COLO829 (cell line): ENCODE results near the gene NPLOC4.

Experiments
- DNase-seq: peaks from one replicate; pipeline ENCODE4 v3.0.0; 2012; ENCODE audit warnings: low spot score

NPLOC4 gene

DNA sequence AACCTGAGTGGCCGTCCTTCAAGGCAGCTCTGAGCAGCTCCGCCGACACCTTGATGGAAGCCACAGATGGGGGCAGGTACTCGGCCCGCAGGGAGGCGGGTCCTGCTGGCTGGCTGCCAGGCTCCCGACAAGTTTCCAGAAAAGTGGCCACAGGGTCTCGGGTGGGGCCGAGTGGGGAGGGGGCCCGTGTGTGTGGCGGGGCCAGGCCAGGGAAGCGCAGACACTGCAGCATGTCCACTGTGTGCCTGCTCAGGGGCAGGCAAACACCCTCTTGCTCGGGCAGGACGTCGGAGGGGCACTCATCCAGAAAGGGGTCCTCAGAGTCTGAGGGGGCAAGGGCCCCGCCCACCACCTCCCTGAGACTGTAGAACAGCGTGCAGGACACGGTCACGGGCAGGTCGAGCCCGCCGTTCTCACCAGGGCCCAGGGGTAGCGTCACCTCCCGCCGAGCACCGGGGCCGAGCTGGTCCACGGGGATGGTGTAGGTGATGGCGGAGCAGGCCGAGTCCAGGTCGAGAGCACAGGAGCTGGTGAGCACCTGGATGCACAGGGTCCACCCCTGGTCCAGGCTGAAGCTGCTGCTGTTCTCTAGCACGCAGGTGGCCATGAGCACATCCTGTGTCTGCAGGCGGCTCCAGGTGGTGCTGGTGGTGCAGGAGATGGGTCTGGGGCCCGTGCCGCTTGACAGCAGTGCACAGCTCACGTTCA lies 89.9 kb downstream of the NPLOC4 start:
- DNase-seq = no peak

DNA sequence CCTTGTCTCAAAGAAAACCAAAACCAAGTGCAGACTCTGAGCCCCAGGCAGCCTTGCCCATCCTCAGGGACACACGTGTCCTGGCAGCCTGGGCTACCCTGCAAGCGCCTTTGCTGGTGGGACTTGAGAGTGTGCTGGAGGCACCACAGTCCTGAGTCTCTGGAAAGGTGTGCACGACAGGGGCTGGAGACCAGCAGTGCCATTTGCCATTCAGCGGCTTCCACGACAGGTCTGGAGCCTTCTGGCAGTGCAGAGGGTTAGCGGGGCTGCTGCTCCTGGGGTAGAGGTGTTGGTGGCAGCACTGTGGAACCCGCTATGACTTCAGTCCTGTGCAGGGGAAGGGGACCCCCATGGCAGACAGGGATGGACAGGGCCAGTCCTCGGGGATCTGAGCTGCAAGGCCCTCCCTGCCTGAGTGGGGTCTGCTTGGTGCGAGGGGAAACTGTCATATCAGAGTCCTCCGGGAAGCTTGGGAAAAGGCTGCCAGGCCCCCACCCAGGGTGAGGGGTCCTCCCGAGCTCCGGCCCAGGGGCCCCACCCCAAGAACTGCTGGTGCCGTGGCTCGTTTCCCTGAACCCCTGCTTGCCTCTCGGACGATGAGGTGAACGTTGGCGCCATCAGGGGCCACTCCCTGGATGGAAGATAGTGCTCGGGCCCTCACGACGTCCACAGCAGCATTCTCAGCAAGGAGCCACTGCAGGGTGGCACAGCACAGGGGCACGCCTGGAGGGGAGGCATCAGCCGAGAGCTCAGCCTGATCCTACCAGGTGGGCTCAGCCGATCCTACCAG lies 91.6 kb downstream of the NPLOC4 start:
- DNase-seq = no peak

DNA sequence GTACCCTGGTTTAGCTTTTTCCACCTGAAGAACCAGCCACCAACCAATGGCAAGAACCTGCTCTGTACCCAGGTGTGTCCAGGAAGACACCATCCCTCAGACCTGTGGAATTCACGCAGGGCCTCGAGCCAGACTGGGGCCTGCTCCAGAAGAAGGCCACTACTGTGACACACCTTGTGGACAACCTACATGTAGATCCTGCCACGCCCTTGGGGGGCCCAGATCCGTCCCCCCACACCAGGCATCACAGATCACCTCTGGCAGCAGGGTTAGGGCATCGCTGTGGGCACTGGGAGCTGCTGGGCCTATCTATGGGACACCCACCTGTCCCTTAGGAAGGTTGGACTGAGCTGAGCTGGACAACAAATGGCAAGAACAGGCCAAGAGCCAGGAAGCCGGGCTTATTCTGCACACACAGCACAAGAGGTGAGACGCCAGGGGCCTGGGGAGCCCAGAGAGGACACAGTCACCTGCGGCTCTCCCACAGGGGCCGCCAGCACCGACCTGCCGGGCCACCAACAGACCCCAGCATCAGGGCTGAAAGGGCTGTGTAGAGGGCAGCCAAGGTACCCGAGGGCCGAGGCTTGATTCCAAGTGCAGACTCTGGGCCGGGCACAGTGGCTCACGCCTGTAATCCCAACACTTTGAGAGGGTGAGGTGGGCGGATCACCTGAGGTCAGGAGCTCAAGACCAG lies 92.5 kb downstream of the NPLOC4 start:
- no peak for DNase-seq

DNA sequence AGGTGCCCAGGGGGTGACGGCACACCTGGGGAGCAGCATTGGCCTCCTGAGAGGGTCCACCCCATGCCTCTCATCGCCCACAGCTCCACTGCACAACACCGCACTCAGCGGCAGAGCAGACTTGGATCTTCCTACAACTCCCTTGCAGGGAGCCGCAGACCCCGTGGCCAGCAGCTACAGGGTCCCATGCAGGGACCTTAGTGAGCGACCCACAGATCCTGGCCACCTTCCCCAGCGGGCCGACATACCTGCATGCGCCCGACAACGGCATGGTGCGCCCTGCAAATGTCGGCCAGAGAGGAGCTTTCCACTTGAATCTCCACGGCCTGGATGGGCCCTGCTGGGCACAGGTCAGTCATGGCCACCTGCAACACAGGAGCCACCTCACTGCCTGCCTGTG lies 93.2 kb downstream of the NPLOC4 start:
- no peak for DNase-seq

DNA sequence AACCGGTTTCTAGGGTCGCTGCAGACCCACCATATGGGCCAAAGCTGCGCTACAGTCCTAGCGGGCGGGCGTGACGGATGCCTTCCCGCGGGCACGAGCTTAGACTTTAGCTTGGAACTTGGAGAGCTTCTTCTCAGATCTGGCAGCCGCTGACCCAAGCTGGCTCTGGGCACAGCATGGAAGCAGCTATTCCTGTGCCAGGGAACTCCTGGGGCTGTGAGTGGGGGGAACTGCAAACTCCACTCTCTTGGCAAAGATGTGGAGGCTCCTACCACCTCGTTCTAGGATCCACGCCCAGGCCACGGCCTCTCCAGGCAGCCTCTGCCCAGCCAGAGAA lies 93.6 kb downstream of the NPLOC4 start:
- DNase-seq = no peak

DNA sequence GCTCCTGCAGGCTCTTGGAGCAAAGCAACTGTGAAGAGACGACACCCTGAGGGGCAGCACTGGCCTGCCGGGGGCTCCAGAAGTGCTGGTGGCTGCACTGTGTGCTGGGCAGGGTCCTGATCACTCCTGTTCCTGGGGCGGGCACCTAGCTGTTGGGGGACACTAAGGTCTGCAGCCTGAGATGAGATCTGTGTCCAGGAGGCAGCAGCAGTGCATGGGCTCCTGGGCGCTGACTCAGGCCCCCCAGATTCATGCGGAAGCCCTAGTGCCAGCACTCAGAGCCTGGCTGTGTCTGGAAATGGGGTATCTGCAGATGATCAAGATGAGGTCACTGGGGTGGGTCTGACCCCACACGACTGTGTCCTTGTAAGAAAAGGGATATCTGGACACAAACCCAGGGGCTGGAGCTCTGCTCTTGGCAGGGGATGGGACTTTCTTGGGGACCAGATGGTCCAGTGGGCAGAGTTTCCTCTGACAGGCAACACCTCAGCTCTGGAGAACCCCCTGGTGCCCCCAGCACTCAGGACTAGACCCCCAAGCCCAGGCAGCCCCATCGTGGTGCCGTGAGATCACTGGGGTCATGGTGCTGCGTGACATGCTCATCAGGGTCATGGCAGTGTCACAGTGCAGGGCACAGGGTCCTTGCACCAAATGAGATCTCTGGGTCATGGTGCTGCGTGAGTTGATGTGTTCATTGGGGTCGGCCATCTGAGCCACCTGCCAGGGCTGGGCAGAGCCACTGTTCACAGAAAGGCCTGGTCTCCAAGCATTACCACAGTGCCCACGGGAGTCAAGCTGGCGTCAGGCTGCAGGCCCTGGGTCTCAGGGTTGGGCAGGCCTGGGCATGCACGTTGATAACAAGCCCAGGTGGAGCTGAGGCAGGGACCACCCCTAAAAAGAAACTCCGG lies 94.2 kb downstream of the NPLOC4 start:
- DNase-seq = no peak

DNA sequence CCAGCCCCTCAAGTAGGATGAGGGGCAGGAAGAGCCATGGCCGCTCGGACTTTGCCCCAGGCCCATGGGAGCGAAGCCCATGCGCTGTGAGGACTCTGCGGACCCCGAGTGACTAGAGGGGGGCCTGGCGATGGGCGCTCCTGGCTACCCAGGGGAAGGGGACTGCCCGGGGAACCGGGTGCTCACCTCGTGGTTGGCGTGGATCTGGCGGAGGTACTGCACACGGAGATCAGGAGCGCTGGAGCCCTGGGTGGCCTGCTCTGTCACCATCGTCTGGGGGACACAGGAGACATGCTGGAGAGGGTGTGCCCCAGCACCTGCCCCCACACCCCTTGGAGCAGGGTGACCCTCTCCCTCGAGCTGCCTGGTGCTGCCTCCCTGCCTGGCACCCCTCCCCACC lies 95.8 kb downstream of the NPLOC4 start:
- DNase-seq = no peak

DNA sequence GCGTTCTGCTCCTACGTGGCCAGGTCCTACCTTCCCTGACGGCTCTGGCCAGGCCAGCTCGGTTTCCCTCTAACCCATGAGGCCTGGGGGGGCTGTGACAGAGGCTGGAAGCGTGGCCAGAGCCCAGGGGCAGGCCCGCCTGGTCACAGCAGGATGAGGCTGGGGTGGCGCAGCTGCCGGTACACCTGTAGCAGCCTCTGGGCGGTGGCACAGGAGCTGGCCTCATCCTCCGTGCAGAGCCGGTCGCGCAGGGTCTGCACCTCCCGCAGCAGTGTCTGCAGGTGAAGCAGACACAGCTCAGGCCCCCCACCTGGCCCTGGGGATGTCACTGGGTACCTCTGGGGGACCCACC lies 96.3 kb downstream of the NPLOC4 start:
- no peak for DNase-seq

DNA sequence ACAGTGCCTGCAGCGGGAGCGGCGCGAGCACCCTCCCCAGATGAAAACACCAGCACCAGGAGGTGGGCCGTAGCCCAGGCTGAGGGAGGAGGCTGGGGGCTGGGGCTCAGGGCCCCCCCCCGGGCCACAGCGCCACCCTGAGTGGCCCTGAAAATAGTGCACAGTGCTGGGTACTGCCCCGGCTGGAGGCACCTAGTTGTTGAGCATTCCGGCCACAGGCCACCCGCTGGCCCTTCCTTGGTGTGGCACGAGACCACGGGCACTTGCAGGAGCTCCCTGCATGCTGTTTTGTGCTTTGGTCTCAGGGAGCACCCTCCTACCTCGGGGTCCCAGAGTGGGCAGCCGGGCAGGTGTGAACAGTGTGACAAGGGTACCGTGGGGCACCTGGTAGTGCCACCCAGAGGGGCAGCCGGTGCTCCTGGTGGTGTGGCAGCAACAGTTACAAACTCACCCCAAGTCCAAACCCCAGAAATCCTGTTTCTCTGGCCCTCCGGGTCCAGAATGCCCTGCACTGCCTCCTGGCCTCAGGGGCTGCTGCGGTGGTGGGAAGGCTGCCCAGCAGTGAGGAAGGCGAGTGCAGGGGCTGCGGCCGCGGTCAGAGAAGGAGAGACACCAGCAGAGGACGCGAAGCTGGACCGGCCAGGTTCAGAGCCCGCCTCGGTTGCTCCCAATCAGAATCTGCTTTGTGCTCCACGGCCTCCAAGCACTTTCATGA lies 96.8 kb downstream of the NPLOC4 start:
- no peak for DNase-seq

DNA sequence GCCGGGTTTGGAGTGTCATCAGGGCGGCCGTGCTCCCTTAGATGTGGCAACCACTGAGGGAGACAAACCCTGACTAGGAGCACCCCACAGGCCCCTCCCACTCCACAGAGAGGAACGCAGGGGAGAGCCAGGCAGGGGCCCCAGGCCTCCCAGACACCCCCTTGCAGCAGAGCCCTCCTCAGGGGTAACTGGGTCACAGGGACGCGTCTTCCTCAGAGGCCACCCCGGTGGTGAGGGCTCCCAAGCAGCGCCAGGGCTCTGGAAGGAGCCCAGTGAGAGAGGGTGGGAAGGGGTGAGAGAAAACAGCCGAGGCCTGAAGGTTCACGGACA lies 97.4 kb downstream of the NPLOC4 start:
- no peak for DNase-seq

DNA sequence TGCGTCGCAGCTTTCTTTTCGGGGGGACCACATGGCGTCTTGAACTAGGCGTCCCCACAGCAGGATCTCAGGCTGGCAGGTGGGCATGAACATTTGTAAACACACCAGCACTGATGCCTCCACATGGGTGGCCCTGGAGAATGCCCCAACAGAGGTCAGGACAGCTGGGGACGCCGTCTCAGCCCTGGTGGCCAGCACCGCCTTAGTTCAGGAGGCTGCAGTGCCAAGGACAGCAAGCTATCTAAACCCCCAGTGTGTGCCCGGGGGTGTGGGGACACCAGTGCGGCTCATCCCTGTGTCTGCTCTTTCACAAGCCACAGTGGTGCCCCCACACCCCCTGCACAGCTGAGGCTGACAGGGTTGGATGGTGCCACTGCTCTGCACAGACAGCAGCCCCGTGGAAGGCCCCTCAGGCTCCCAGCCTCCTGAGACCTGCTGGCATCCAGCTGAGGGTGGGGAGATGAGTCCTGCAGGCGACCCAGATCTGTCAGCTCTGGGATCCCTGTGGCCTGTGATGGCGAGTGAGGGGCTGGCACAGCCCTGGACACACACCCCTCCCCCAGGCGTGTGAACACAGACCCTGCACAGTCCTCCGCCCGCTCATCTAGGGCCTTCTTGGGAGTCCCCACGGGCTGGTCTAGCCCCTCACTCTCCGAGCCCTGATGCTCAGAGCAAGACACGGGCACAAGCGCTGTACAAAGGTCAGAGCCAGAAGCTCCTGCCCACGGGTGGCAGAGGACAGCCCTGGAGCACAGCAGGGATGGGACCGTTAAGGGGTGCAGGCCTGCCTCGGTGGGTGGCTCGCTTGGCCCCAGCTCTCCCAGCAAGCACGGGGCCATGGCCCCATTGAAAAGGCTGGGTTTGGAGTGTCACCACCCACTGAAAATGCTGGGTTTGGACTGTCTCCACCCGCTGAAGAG lies 98.0 kb downstream of the NPLOC4 start:
- DNase-seq = no peak

DNA sequence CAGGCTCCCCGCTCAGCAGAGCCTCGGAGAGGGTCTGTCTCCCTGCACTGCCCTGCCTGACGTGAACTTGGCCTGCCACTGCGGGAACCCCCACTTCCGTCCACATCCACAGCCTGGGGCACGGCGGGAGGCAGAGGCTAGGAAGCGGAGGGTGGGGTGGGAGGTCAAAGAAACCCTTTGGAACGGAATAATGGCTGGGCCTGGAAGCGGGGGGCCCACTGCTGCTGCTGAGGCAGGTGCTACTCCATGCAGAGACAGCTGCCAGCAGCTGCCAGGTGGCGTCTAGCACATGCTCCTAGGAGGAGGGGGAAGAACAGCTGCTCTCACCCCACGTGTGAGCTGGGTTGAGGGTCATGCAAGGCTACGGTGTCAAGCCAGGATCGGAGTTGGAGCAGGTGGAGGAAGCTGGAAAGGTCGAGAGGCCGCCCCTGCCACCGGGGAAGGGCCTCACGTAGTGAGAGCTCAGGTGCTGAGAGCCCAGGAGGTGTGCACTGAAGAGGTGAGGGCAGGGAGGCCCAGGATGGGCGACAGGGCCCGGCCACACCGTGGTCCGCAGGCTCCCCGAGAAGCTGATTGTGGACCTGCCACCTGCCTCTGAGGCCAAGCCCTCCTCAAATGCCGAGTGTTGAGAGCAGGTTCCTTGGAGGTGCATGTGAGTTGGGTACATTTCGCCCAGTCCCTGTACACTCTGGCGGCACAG lies 98.9 kb downstream of the NPLOC4 start:
- DNase-seq = no peak

DNA sequence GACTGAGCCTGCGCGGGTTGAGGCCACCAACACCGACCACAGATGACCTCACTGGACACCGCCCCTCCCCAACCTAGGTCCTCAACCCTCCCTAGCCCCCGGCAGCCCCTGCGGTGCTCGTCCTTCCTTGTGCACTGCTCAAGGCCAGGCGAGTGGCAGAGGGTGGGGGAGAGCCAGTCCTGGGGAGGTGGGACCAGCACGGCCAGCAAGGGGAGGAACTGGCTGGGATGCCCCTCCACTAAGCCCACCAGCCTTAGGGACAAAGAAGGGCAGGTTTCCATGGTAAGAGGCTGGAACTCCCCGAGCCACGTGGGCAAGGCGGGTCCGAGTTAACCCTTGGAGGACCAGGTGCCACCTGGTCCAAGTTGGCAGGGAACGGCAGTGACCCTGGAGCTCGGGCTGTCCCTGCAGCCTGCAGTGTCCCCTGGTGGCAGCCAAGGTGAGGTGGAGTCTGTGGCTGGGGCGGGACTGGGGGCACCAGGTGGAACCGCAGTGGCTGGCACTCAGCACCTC lies 99.5 kb downstream of the NPLOC4 start:
- DNase-seq = no peak

DNA sequence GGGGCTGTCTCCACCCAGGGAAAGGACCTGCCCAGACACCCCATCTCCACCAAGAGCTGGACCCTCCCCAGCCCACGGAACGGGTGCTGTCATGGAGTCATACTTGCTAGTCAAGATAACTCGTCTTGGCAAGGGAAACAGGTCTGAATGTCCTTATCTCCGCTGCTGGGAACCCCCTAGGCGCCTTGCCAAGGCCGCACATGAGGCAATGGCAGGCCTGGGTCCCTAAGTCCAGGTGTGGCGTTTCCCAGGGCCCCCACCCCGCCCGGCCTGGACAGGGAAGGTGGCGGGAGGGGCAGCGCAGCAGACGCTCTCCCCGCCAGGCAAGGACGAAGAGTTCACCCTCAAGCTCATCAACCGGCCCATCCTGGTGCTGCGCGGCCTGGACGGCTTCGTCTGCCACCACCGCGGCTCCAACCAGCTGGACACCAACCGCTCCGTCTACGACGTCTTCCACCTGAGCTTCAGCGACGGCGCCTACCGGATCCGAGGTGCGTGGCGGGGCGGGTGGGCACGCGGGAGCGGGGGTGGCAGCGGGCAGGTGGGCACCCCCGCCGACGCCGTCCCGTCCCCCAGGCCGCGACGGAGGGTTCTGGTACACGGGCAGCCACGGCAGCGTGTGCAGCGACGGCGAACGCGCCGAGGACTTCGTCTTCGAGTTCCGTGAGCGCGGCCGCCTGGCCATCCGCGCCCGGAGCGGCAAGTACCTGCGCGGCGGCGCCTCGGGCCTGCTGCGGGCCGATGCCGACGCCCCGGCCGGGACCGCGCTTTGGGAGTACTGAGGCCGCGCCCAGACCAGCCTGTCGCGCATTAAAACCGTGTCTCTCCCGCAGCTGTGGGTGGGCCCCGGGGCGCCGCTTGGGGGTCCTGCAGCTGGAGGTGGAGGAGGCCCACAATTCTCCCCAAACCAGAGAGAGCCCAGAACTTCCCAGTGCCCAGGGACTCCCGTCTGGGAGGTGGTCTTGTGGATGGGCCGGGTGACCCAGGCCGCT lies 100.3 kb downstream of the NPLOC4 start:
- no peak for DNase-seq

DNA sequence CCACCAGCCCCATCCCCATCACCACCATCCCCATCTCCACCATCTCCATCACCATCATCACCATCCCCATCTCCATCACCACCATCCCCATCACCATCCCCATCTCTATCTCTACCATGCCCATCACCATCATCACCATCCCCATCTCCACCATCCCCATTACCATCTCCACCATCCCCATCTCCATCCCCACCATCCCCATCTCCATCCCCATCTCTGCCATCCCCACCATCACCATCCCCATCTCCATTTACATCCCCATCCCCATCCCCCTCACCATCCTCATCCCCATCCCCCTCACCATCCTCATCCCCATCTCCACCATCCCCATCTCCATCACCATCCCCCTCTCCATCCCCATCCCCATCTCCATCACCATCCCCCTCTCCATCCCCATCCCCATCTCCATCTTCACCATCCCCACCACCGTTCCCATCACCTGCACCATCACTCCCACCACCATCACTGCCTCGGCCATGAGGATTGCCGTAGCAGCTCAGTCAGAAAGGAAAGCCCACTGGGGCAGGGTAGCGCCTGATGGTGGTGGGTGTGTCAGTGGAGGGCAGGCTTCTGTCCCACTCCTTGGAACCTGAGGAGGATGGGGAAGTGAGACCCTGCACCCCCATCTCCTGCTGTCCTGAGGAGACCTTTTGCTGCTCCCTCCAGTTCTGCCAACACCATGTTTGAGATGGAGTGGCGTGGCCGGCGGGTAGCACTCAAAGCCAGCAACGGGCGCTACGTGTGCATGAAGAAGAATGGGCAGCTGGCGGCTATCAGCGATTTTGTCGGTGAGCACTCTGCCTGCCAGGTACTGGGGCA lies 101.2 kb downstream of the NPLOC4 start:
- DNase-seq = no peak

DNA sequence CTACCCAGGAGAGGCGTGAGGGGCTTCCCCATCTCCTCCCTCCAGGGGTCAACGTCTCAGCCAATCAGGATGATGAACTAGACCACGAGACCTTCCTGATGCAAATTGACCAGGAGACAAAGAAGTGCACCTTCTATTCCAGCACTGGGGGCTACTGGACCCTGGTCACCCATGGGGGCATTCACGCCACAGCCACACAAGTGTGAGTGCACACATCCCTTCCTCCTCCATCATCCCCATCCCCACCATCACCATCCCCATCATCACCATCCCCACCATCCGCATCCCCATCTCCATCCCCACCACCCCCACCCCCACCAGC lies 101.9 kb downstream of the NPLOC4 start:
- DNase-seq = no peak

DNA sequence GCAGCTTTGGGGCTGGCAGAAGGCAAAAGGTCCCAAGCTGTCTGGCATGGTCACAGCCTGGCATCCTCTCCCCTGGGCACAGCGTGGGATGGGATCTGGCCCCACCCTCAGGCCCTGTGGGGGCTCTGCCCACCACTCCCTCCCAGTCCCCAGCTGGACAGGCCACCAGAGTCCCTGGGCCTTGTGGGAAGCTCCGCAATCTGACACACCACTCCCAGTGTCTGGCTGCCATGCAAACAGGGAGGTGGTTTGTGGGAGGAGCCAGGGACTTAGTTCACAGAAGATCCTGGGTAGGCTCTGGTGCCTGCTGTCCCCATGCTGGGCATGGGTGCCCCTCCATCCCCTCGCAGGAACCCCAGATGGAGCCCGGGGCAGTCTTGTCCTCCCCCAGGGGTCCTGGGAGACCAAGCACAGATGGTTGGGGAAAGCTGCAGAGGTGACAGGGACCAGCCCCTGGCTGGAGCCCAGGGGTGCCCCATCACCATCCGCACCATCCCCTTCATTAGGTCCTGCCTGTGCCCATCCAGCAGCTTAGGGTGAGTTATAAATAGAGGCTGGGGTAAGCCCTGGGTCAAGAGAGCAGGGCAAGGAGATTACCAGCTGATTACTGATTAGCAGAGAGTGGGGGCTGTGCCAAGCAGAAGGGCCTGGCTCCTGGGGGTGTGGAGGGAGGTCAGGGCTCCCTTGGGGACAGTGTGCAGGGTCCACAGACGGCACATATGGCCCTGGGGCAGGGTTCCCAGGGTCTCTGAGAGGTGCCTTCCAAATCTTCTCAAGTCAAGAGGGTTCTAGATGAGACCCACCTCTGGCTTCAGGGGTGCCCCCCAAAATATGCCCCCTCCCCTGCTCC lies 102.5 kb downstream of the NPLOC4 start:
- no peak for DNase-seq
